SU-DHL-6 (cell line): ENCODE measurements around the gene SBF1.

ENCODE experiments used
- H2AFZ ChIP-seq: fragments of 200-600 bp; sonication (generic); 2 replicates; pipeline ENCODE4 v1.6.1; 2014; ENCODE audit warnings: low read depth, mild to moderate bottlenecking, moderate library complexity, mixed read lengths, antibody characterized with exemption, low read length; ENCODE audit not compliant: severe bottlenecking
- H3F3A ChIP-seq: fragments of 200-600 bp; shearing (Covaris generic); 2 replicates; pipeline ENCODE4 v1.6.0; 2016; ENCODE audit warnings: antibody characterized with exemption, mild to moderate bottlenecking; ENCODE audit not compliant: insufficient read depth
- H3K27ac ChIP-seq: fragments of 200-600 bp; sonication (generic); 2 replicates; pipeline ENCODE4 v1.5.1; 2016; ENCODE audit warnings: low read depth, mild to moderate bottlenecking, low read length, moderate library complexity, mixed read lengths
- H3K27me3 ChIP-seq: fragments of 200-600 bp; sonication (generic), shearing (Covaris generic); 2 replicates; pipeline ENCODE4 v1.6.0; 2014; ENCODE audit warnings: mild to moderate bottlenecking, low read length
- H3K36me3 ChIP-seq: fragments of 200-600 bp; sonication (generic); 2 replicates; pipeline ENCODE4 v1.6.1; 2014; ENCODE audit warnings: mild to moderate bottlenecking, low read length, mixed read lengths
- H3K4me2 ChIP-seq: fragments of 300-600, 200-600 bp; shearing (Covaris generic), sonication (generic); 2 replicates; pipeline ENCODE4 v1.6.0; 2014; ENCODE audit warnings: low read length, low read depth, mild to moderate bottlenecking; ENCODE audit not compliant: poor library complexity, severe bottlenecking
- H3K4me3 ChIP-seq: fragments of 200-600 bp; sonication (generic); 2 replicates; pipeline ENCODE4 v1.5.1; 2014; ENCODE audit warnings: antibody characterized with exemption, low read length, mild to moderate bottlenecking, mixed read lengths; ENCODE audit not compliant: insufficient read depth, poor library complexity, severe bottlenecking
- H3K79me2 ChIP-seq: fragments of 200-600 bp; sonication (generic); 2 replicates; pipeline ENCODE4 v1.6.1; 2014; ENCODE audit warnings: mild to moderate bottlenecking, low read length, moderate library complexity; ENCODE audit not compliant: insufficient read depth
- H3K9ac ChIP-seq: fragments of 200-600 bp; sonication (generic); 2 replicates; pipeline ENCODE4 v1.7.0; 2014; ENCODE audit warnings: mild to moderate bottlenecking, low read length
- H3K9me2 ChIP-seq: fragments of 200-600 bp; sonication (generic); replicated peaks from 2 replicates; pipeline ENCODE4 v1.6.1; 2014; ENCODE audit warnings: low read length; ENCODE audit not compliant: insufficient read depth
- H3K9me3 ChIP-seq: fragments of 200-600 bp; sonication (generic); 2 replicates; pipeline ENCODE4 v1.6.1; 2014; ENCODE audit warnings: low read length, mixed read lengths; ENCODE audit not compliant: insufficient read depth
- H4K20me1 ChIP-seq: fragments of 200-600 bp; sonication (generic); 2 replicates; pipeline ENCODE4 v1.6.1; 2014; ENCODE audit warnings: low read depth, mild to moderate bottlenecking, antibody characterized with exemption, low read length, moderate library complexity, mixed read lengths
- CTCF ChIP-seq: fragments of 200-600 bp; sonication (generic); IDR thresholded peaks from one replicate; pipeline ENCODE4 v1.5.1; 2017; ENCODE audit warnings: antibody characterized with exemption, mild to moderate bottlenecking, low read length, moderate library complexity; ENCODE audit not compliant: insufficient read depth, poor library complexity, severe bottlenecking
- EZH2phosphoT487 ChIP-seq: fragments of 200-600 bp; sonication (generic), shearing (Covaris generic); conservative IDR thresholded peaks from 2 replicates; pipeline ENCODE4 v1.6.1; 2018; ENCODE audit warnings: mild to moderate bottlenecking, antibody characterized with exemption, low read length, moderate library complexity, mixed read lengths

The SBF1 gene

GRCh38 chr22:50461536-50461935 lies 13.3 kb downstream of the SBF1 start:
- Histone ChIP-seq H3K27ac (no peak overlapping the region), H3K9ac (no peak overlapping the region), H3K79me2 (no peaks in the 10 kb centered on the region), H3K36me3 (peaks cover 4% of the 10 kb centered on the region; the same call in 1 of the 2 replicates), H4K20me1 (no peaks in the 10 kb centered on the region), H3F3A (no peaks in the 10 kb centered on the region), H3K4me3 (no peak overlapping the region), H3K9me3 (no peaks in the 10 kb centered on the region), H3K4me2 (no peak overlapping the region), H3K9me2 (no peaks in the 10 kb centered on the region), H2AFZ (no peak overlapping the region), H3K27me3 (no peaks in the 10 kb centered on the region)
- TF ChIP-seq EZH2phosphoT487 (no peak), CTCF (no peak)

GRCh38 chr22:50460938-50461337 lies 13.9 kb downstream of the SBF1 start:
- Histone ChIP-seq H3K27ac (no peak overlapping the region), H3K27me3 (no peaks in the 10 kb centered on the region), H3K9me3 (no peaks in the 10 kb centered on the region), H3K4me2 (no peak overlapping the region), H3K9me2 (no peaks in the 10 kb centered on the region), H3K4me3 (no peak overlapping the region), H4K20me1 (no peaks in the 10 kb centered on the region), H3K9ac (no peak overlapping the region), H3F3A (no peaks in the 10 kb centered on the region), H3K79me2 (no peaks in the 10 kb centered on the region), H2AFZ (no peak overlapping the region), H3K36me3 (peaks cover 4% of the 10 kb centered on the region; the same call in 1 of the 2 replicates)
- no peak for TF ChIP-seq EZH2phosphoT487
- TF ChIP-seq CTCF, result no peak

GRCh38 chr22:50459496-50460140 lies 15.2 kb downstream of the SBF1 start:
- Histone ChIP-seq H3K79me2 (no peaks in the 10 kb centered on the region), H3K9ac (no peak overlapping the region), H2AFZ (no peak overlapping the region), H3K27ac (no peak overlapping the region), H3K36me3 (peaks cover 4% of the 10 kb centered on the region; the same call in 1 of the 2 replicates), H3K4me2 (no peak overlapping the region), H4K20me1 (no peaks in the 10 kb centered on the region), H3K4me3 (no peak overlapping the region), H3K9me3 (no peaks in the 10 kb centered on the region), H3F3A (no peaks in the 10 kb centered on the region), H3K9me2 (no peaks in the 10 kb centered on the region), H3K27me3 (no peaks in the 10 kb centered on the region)
- TF ChIP-seq CTCF (no peak), EZH2phosphoT487 (no peak)
